Islet of Langerhans (tissue), 1 donor: Measurements from ENCODE around the gene SUMF2.
"Not testable (repeated sequence)": the region's sequence is repeated elsewhere in the genome, so short reads cannot be mapped to it uniquely, and the experiment has no call there.

ENCODE experiments used
- FAIRE-seq: peaks from one replicate; lab custom pipeline; 2011; peaks lifted over from hg19 to GRCh38; lab: Jason Lieb, UNC

SUMF2 gene

DNA sequence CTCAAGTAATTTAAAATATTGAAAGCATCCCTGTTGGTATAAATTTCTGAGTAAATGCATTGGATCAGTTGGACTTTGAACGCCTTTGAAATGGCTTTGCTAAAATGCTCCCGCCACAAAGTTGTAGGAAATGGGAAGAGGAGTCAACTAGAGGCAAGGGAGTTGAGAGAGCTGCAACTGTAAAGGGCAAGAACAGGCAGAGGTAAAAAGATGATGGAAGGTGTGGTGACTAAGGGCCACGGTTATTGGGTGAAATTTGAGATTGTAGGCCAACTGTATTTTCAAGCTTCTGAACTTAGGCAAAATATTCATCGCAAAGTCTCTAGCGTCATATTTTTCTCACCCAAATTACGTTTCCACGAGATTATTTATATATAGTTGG, 595 bp upstream of the SUMF2 start:
- no peak for FAIRE-seq

DNA sequence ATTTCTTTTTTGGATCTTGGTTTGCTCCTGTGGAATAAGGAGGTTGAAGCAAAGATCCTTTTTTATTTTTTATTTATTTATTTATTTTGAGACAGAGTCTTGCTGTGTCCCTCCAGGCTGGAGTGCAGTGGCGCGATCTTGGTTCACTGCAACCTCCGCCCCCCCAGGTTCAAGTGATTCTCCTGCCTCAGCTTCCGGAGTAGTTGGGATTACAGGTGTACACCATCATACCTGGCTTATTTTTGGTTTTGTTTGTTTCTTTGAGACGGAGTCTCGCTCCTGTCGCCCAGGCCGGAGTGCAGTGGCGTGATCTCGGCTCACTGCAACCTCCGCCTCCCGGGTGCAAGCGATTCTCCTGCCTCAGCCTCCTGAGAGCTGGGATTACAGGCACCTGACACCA, 2.3 kb downstream of the SUMF2 start:
- not testable (repeated sequence) for FAIRE-seq

DNA sequence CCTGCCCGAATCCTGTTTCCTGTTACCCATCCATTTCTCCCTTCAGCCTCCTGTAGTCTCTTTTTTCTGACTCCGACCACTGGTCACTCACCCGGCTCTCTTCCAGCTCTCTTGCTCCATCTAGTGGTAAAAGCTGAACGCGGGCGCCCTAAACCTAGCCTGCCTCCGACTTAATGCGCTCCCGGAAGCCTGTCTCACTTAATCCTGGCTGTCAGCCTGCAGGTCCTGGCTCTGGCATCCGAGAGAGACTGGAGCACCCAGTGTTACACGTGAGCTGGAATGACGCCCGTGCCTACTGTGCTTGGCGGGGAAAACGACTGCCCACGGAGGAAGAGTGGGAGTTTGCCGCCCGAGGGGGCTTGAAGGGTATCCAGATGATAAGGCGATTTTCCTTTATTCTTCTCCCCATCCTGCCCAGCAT, 10.3 kb downstream of the SUMF2 start:
- FAIRE-seq, result no peak

DNA sequence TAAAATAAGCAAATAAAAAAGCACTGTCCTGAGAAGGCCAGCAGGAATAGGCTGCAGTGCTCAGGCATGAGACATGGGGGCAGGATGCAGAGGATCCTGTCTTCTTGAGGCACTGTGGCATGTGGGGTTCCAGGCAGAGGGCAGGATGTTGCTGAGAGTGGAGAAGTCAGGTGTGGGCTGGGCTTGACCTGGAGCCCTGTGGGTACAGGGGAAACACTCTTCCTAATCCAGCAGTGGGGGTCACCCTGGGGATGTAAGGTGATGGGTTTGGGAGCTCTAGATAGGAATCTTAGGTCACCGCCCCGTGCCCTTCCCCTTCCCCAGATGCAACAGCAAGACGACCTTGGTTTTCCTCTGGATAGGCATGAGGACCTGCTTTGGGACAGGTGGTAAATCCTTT, 13.6 kb downstream of the SUMF2 start:
- no peak for FAIRE-seq

DNA sequence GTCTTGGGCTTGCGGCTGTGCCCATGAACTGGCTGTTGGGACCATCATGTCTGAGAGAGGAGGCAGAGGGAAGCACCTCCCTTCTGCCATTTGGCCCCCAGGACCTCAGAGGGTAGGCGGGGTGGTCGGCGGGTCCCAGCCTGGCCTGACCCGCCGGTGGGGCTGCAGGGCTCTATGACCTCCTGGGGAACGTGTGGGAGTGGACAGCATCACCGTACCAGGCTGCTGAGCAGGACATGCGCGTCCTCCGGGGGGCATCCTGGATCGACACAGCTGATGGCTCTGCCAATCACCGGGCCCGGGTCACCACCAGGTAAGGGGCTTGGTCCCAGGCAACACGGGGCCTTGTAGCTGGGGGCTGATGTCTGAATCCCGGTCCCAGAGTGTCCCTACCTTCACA, 14.1 kb downstream of the SUMF2 start:
- FAIRE-seq, result no peak

DNA sequence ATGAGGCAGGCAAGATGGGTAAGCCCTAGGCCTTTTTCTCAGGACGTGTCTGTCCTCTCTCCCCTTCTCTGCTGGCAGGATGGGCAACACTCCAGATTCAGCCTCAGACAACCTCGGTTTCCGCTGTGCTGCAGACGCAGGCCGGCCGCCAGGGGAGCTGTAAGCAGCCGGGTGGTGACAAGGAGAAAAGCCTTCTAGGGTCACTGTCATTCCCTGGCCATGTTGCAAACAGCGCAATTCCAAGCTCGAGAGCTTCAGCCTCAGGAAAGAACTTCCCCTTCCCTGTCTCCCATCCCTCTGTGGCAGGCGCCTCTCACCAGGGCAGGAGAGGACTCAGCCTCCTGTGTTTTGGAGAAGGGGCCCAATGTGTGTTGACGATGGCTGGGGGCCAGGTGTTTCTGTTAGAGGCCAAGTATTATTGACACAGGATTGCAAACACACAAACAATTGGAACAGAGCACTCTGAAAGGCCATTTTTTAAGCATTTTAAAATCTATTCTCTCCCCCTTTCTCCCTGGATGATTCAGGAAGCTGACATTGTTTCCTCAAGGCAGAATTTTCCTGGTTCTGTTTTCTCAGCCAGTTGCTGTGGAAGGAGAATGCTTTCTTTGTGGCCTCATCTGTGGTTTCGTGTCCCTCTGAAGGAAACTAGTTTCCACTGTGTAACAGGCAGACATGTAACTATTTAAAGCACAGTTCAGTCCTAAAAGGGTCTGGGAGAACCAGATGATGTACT, 15.5 kb downstream of the SUMF2 start:
- no peak for FAIRE-seq

DNA sequence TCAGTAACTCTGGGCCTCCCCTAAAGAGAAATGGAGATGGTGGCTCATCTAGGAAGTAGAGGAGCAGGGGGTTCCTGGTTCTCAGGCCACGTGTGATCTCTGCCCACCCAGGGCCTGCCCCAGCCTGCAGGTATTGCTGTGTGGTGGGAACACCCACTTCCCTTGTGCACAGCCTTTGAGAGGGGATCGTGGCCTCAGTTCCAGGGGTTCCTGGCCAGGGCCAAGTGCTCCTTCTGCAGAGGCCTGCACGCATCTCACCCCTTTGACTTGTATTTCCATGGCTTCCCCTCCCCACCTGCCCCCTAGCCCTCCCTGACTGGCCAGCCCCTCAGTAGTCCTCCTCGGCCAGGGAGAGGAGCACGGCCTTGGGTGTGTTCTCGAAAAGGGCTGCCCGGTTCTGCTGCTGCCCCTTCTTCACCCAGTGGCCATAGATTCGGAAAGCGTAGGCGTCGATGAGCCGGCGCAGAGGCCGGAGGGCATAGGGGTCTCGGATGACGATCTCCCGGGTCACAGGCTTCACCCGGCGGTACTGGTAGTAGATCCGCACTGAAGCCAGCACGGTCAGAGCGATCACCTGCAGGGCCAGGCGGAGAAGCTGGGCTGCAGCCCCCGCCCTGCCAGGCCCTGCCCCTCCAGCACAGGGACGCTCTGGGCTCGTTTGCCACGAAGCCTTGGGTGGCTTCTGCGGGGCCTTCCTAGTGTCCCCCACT, 16.8 kb downstream of the SUMF2 start:
- FAIRE-seq, result not testable (repeated sequence)

DNA sequence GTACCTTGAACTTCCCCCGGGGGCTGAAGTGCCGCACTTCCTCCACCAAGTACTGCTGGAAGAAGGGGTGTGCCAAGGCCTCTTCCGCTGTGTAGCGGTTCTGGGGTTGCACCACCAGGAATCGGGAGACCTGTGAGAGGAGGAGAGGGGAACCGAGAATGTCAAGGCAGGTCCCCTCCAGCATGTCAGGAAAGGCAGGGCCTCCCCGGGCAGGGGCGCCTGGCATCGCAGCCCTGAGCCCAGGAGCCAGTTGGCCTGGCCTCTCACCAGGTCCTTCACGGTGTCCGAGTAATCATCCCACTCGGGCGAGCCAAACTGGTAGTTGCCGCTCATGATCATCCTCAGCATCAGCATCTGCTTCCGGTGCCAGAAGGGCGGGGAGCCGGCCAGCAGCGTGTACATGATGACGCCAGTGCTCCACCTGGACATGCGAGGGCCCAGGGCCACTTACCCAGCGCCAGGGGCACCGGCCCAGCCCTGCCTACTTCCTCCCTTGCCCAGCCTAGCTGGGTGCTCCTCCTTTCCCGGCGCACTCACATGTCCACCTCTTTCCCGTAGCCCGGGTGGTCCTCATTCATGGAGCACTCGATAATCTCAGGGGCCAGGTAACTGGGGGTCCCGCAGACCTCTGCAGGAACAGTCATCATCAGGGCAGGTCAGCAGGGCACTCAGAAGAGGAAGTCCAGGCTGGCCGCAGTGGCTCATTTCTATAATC, 17.7 kb downstream of the SUMF2 start:
- no peak for FAIRE-seq

DNA sequence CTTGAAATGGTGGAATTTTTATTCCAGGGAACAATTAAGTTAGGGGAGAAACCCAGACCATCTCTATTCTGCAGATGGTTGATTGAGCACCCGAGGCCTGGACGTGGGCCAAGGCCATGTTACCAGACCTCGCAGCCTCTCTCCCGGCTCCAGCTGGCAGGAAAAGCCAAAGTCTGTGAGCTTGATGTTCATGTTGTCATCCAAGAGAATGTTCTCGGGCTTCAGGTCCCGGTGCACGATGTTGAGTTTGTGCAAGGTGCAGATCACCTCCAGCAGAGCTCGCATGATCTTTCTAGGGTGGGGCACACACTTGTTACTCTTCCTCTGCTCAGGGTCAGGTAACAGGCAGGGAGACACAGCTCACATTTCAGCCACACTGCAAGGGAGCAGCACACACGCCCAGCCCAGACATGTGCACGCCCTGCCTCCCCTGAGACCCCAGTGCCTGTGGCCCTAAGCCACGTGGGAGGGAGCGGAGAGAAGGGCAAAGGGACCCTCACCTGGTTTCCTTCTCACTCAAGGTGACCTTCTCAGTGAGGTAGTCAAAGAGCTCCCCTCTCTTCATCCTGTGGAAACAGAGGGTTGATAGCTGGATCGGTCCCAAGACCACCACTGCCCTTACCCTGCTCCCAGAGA, 19.2 kb downstream of the SUMF2 start:
- FAIRE-seq, result no peak

DNA sequence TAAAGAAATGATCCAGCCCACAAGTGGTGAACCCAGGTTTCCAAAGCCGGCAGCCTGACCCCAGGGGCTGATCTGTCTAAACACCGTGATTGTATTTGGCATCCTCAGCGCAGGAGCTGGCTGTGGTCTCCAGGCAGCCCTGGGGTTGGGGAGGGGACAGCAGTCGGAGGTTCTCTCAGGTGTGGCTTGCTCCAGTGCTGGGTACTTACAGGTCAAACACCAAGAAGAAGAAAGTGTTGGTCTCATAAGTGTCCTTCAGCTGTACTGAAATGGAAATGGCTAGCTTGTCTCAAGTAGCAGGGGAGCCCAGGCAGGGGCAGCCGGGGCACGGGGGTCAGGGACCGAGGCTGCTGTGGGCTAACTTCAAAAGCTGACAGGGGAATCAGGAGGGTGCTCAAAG, 22.7 kb downstream of the SUMF2 start:
- no peak for FAIRE-seq

DNA sequence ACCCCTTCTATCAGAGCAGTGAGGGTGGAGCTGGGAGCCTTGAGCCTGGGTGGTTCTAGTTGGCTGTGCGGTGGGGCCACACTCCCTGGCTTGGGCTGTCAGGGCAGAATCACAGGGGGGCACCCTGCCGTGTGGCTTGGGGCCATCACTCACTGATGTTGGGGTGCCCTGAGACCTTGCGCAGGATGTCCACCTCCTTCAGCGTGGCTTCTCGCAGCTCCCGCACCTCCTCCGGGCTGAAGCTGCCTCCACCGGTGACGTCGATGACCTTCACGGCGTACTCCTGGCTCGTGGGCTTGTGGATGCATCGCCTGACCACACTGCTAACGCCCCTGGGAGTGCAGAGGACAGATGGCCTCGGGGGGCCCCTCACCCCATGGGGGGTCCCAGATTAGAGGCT, 23.4 kb downstream of the SUMF2 start:
- FAIRE-seq, result no peak

DNA sequence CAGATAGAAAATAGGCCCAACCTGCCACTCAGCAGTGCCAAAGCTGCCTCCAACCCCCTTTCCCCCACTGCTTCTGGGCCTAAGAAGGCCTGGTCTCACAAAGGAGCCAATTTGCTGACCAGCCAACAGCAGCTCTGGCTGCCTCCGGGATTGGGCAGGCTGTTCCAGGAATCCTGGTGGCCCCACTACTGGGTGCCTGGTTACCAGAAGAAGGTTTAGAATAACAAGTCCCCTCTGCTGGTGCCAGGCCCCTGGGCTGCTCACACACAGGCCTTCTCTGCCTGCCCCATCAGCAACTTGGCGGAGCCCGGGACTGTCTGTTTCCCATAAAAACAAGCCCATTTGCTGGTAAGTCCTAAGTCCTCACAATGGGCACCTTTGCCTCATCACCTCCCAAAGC, 27.5 kb downstream of the SUMF2 start:
- FAIRE-seq, result no peak

DNA sequence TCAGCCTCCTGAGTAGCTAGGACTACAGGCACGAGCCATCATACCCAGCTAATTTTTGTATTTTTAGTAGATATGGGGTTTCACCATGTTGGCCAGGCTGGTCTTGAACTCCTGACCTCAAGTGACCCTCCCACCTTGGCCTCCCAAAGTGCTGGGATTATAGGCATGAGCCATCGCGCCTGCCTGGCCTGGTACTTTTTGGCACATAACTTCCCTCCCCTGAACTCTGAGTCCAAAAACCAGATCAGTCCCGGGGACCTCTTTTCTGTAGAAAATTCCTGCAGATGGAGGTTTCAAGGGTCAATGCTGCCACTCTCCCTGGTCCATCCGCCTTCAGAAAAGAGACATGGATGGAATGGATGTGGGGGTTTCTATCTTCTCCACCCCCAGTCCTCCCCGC, 28.3 kb downstream of the SUMF2 start:
- FAIRE-seq, result not testable (repeated sequence)

DNA sequence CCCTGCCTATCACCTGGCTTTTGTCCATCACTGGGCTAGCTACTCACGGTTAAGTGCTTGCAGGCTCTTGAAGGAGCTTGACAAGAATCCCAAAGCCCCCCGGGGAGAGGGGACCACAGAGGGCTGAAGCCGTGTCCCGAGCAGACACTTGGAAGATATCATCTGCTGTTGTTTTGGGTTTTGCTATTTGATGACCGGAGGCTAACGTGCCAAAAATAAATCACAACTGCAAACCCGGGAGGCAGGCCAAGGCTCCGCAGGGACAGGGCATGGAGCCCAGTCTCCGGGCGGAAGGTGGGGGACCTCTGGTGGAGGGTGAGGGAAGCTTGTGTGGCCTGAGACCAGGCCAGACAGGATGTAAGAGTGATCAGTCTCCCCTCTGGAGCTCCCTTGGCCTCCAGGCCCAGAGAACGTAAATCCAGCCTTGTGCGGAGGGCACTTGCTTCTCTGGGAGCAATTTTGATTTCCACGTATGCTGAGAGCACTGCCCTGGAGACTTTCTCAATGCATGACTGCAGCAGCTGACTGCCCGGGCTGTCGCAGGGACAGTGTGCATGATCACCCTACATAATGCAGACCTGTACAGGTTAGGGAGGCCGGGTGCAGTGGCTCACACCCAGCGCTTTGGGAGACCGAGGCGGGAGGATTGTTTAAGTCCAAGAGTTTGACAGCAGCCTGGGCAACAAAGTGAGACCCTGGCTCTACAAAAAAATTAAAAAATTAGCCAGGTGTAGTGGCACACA, 28.9 kb downstream of the SUMF2 start, which contains the start of gene PHKG1:
Gene PHKG1 (minus strand): TSS at position 164 of the 743 bp plus-strand sequence. CDS start 4,011 bp downstream, outside the sequence.
- FAIRE-seq, result no peak

DNA sequence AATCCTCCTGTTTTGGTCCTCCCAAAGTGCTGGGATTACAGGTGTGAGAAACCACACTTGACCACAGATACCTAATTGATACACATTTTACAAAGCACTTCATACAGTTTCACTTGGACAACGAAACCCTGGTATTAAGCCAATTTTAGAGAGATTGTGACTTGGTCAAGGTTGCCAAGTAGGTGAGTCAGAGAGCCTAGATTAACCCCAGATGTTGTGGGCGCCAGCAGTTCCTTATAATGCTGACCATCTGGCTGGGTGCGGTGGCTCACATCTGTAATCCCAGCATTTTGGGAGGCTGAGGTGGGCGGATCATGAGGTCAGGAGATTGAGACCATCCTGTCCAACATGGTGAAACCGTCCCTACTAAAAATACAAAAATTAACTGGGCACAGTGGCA, 33.6 kb downstream of the SUMF2 start:
- FAIRE-seq, result no peak

DNA sequence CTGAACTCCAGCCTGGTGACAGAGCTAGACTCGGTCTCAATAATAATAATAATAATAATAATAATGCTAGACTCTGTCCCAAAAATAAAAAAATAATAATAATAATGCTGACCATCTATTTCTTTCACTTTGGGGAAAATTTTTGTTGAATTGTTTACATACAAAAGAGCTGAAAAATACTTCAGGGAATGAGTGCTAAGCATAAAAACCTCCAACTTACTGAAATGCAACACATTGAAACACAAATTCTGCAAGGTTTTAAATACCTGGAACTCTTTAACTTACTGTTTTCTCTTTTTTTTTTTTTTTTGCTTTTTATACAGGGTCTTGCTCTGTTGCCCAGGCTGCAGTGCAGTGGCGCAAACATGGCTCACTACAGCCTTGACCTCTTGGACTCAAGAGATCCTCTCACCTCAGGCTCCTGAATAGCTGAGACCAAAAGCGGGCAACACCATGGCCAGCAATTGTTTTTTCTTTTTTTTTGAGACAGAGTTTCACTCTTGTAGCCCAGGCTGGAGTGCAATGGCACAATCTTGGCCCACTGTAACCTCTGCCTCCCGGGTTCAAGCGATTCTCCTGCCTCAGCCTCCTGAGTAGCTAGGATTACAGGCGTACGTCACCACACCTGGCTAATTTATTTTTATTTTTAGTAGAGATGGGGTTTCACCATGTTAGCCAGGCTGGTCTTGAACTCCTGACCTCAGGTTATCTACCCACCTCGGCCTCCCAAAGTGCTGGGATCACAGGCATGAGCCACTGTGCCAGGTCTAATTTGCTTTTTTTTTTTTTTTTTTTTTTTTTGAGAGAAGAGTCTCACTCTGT, 34.3 kb downstream of the SUMF2 start:
- FAIRE-seq, result not testable (repeated sequence)

DNA sequence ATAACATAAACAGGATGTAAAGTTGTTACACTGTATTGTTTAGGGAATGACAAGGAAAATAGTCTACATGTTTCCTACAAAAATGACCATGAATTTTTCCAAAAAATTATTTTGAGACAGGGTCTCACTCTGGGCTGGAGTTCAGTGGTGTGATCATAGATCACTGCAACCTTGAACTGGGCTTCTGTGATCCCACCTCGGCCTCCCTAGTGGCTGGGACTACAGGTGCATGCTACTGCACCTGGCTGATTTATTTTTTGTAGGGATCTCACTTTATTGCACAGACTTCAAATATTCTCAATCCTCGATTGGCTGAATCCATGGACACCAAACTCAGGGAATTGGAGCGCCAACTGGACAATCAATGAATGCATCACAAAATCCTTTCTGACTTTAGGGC, 35.6 kb downstream of the SUMF2 start:
- FAIRE-seq, result no peak

DNA sequence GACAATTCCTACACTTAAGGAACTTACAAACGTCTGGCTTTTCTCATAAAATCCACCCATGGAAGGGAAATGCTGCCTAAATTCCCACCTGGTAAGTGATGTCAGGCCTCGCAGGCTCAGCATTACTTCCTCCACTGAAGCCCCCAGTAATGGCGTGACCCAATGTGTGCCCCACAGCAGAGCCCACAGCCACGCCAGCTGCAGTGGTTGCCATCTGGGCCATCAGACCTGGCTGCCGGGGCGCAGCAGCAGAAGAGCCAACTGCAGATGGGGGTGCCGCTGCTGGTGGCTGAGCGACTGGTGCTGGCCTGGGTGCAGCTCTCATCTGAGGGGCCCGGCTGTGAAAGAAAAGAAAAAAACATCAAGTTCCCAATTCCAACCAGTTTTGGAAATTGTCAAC, 40.1 kb downstream of the SUMF2 start:
- not testable (repeated sequence) for FAIRE-seq

DNA sequence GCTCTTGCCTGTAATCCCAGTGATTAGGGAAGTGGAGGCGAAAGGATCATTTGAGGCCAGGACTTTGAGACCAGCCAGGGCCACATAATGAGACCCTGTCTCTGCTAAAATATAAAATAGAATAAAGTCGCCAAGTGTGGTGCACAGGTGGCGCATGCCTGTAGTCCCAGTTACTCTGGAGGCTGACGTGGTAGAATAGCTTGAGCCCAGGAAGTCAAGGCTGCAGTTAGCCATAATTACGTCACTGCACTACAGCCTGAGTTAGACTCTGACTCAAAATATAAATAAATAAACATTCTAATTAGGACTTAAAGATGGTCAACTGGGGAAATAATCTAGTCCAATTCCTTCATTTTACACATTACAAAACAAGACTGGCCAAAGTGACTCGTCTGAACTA, 41.4 kb downstream of the SUMF2 start:
- peak; percentile 69 for FAIRE-seq

DNA sequence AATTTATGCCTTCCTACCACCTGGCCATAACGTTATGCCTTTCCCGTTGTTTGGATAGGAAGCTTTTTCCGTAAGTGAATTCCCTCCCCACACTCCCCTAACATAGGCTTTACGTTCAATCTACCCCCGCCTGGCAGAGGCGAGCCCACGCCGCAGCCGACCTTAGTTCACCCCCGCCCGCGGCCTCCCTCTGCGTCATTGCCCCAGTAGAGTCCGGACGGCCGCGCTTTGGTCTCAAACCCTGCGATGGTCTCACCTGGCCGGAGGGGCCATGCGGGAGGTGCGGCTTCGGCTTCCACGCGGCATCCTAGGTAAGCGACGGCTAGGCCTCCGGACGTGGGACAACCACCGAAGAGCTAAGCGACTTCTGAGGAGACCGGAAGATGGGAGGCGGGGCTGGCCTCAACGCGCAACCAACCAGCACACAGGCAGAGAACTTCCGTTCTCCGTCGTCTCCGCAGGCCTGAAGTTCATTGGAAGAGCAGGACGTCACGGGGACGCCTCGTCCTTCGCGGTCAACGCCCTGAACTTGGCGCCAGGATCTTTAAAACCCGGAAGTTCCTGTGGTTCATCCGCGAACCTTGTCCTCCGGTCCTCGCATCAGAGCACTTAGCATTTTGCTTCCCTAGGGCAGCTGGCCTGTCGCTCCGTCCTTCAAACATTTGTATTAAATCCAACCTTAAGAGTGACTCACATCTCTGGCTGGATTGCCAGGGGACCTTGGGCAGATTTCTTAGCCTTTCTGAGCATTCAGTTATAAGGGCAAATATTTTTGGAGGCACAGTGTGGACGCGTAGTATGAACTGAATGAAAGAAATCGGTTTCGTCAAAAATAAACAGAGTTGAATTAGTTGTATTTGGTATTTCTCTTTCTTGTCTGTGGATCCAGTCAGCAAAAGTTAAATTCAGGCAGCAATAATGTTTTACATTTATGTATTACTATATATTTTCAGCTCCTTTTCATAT, 42.3 kb downstream of the SUMF2 start, which contains the start of gene CHCHD2:
Gene CHCHD2 (minus strand): TSS at position 369 of the 966 bp plus-strand sequence. CDS start 63 bp downstream, at position 306.
- FAIRE-seq, result peak; percentile 98
